ENCODE data around the gene PLK2.

PLK2 gene

DNA sequence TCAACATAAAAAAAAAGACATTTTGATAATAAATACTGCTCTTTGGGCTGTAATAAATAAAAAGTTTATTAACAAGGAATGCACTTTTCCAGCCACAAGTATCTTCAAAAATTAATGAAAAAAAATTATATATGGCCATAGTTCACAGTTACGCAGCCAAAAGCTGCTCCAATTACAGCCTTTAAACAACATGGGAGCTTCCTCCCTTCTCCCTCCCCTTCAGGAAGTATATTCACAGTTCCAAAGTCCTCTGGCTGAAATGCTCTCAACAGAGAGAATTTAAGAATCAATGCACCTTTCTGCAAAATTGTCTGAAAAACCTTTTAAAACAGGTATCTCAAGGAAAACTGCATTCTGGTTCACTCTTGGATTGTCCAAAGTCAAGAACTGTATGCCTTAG, 5.9 kb downstream of the PLK2 start:
- in situ Hi-C loops (cut with MboI; ENCODE audit: low sequenced_read_pairs, unreplicated experiment): loop anchor here (25.0 kb wide), 1 partner anchor 942 kb away; no protein-coding TSS in a partner anchor
- no peak for DNase-seq (ENCODE audit: low spot score)
- TF ChIP-seq, protein P1, sequence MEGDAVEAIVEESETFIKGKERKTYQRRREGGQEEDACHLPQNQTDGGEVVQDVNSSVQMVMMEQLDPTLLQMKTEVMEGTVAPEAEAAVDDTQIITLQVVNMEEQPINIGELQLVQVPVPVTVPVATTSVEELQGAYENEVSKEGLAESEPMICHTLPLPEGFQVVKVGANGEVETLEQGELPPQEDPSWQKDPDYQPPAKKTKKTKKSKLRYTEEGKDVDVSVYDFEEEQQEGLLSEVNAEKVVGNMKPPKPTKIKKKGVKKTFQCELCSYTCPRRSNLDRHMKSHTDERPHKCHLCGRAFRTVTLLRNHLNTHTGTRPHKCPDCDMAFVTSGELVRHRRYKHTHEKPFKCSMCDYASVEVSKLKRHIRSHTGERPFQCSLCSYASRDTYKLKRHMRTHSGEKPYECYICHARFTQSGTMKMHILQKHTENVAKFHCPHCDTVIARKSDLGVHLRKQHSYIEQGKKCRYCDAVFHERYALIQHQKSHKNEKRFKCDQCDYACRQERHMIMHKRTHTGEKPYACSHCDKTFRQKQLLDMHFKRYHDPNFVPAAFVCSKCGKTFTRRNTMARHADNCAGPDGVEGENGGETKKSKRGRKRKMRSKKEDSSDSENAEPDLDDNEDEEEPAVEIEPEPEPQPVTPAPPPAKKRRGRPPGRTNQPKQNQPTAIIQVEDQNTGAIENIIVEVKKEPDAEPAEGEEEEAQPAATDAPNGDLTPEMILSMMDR (IDR thresholded peaks at IDR 0.05; ENCODE audit: borderline replicate concordance, control extremely low read depth, extremely low read depth, insufficient read depth, missing control alignments): no peak

DNA sequence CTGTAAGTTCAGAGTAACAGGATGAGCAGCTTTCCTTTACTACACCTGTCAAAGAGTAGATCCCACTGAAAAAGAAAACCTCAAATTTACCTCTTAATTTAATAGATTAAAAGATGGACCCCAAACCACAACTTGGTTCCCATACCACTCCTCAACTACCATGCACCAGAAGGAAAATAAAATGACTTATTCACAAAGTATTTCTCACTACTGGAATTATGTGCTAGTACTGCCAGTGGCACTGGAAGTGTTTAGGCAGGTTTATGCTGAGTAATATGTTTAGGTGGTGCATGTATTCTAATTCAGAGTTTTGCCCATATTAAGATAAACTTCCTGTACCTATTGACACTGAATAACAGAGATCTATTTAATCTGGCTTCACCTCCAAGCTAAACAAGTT, 6.6 kb downstream of the PLK2 start:
- in situ Hi-C loops (cut with MboI; ENCODE audit: low sequenced_read_pairs, unreplicated experiment): loop anchor here (25.0 kb wide), 1 partner anchor 941 kb away; no protein-coding TSS in a partner anchor
- TF ChIP-seq, protein P1 (IDR thresholded peaks at IDR 0.05; ENCODE audit: borderline replicate concordance, control extremely low read depth, extremely low read depth, insufficient read depth, missing control alignments): no peak
- DNase-seq (ENCODE audit: low spot score): no peak

DNA sequence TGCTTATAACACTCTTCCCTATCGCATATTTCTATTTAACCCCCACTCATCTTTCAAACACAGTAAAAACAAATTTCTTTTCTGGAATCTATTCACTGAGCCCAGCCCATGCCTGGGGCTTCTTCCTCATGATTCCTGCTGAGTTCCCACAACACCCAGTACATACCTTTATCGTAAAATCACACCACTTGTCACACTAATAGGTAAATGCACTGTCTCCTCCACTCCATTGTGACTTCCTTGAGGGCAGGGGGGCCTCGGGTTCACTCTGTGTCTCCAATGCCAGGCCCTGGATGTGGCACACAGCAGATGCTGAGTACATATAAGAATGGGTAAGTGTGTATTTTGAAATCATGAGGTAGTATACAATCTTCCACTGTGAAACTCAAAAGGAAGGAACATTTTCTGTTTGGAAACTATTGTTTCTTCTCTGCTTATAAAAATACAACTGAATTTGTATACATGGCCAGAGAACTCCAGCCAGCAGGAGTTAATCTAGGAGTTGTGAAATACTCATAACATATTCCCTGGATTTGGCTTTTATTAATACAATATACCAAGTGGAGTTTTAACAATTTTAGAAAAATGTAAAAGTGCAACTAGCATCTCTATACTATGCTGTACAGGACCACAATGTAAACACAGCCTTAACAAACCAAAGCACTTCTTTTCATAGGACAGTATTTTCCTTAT, 7.2 kb downstream of the PLK2 start:
- DNase-seq (ENCODE audit: low spot score): no peak

DNA sequence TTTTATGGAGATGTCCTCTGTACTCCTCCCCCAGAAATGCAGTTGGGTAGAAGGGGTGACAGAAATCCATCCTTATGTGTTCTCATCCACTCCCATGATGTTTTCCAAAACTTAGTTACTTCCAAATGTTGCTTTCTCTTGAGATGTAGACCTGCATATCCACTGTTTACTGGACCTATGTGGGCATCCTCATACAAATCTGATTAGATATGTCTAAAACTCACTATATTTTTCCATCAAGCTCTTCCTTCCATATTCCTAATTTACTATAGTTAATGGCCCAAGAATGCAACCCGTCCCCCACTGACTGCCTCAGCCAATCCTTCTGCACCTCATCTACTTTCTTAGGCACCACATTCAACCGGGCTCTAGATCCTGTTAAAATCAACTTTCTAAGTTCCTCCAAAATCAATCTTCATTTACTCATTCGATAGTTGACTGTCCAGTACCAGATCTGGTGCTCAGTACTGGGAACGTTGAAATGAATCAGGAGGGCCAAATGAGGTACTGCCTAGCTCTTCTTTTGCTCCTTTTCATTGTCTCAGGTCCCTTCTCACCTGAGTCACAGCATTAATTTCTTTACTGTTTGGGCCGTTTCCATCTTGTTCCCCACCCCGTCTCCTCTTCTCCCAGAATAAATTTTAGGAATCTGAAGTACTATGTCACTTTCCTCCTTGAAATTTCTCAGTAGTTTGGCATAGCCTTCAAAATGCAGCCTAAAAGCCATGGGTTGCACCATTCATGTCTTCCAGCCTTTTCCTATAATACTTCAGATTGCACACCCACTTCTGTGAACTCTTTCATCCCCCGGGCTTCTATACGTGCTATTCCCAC, 7.9 kb downstream of the PLK2 start:
- DNase-seq (ENCODE audit: low spot score): no peak
- in situ Hi-C loops (cut with MboI; ENCODE audit: low sequenced_read_pairs, unreplicated experiment): loop anchor here (25.0 kb wide), 1 partner anchor 940 kb away; no protein-coding TSS in a partner anchor
- TF ChIP-seq, protein P1 (IDR thresholded peaks at IDR 0.05; ENCODE audit: borderline replicate concordance, control extremely low read depth, extremely low read depth, insufficient read depth, missing control alignments): no peak

More for the DNA sequence above, 7.2 kb downstream of the PLK2 start:
- in situ Hi-C loops (cut with MboI; ENCODE audit: low sequenced_read_pairs, unreplicated experiment): loop anchor here (25.0 kb wide), 1 partner anchor 940 kb away; no protein-coding TSS in a partner anchor
- TF ChIP-seq, protein P1 (IDR thresholded peaks at IDR 0.05; ENCODE audit: borderline replicate concordance, control extremely low read depth, extremely low read depth, insufficient read depth, missing control alignments): no peak

DNA sequence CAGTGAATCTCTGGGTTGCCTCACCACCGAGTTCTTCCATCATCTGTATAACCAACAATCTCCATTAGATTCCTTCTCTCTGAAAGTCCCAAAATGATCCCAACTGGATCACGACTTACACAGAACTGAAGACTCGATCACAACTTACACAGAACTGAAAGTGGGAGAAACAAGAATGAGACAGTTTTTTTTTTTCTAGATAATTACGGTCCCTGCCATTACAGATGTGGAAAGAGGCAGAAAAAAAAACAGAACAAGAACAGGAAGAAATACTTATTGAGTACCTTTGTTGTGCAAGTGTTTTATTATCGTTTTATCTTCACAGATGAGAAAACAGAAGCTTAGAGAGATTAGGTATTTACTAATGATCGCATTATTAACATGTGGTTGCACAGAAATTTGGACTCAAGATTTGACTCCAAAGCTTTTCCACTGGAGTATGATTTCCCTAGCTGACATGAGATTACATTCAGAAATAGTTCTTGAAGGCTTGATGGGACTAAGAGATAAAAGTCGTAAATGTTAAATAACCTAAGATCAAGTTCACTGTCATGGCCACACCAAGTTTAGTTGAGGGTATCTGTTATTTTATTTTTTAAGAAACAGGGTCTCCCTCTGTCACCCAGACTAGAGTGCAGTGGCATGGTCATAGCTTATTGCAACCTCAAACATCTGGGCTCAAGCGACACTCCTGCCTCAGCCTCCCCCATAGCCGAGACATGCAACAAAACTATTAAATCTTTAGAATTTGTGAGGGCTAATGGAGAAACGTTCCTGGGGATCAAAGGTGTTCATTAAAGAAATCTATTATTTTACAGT, 8.9 kb downstream of the PLK2 start:
- TF ChIP-seq, protein P1 (IDR thresholded peaks at IDR 0.05; ENCODE audit: borderline replicate concordance, control extremely low read depth, extremely low read depth, insufficient read depth, missing control alignments): no peak
- in situ Hi-C loops (cut with MboI; ENCODE audit: low sequenced_read_pairs, unreplicated experiment): loop anchor here (25.0 kb wide), 1 partner anchor 939 kb away; no protein-coding TSS in a partner anchor
- DNase-seq (ENCODE audit: low spot score): no peak

DNA sequence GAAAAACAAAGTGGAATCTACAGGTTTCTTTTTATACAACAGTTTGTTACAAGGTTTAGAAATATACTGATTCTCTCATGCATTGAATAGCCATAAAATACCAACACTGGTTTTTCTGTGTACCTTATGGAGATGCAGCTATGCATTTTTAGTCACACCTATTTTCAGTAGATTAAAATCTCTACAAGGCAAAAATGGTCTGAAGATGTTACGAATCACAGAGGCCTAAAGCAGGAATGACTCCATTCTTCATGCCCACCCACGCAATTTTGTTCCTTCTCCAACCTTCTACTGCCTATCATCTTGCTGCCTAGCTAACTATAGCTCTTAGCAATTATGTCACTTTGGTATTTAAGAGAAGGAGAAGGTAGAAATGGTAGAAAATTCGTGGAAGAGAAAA, 9.9 kb downstream of the PLK2 start:
- no peak for DNase-seq (ENCODE audit: low spot score)
- in situ Hi-C loops (cut with MboI; ENCODE audit: low sequenced_read_pairs, unreplicated experiment): loop anchor here (25.0 kb wide), 1 partner anchor 938 kb away; no protein-coding TSS in a partner anchor
- TF ChIP-seq, protein P1 (IDR thresholded peaks at IDR 0.05; ENCODE audit: borderline replicate concordance, control extremely low read depth, extremely low read depth, insufficient read depth, missing control alignments): no peak
